ENCODE measurements around the gene CUTC.

The CUTC gene

DNA sequence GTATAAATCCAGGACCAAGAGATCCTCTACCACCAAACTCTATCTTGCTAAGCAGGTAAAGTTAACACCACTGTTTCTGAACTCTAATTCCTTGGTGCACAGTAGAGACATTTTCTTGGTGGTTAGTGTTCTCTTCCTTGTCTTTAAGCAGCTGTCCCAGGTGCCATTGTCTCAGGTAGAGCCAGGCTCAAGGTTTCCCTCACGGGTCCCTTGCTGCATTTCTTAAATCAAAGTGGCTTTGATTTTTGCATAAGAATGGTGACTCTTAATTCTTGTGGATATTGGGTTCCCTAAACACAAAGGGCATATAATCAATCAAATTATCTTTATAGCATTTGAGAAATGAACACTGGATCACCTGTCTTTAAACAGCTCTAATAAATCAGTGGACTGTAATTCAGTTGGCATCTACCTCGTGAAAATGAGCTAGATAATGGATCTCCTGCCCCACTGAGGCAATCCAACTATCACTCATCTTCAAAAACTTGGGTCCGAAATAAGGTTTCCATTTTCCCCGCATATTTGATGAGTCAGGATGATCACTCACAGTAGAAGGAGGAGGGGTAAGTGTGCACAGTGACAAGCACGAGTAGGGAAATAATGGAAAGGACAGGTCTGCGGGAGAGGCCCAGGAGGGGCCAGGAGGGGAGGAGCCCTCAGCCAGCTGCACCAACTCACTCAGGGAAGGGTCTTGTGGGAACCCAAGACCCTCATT is 52.9 kb downstream of the CUTC start:
- FAIRE-seq, result no peak

DNA sequence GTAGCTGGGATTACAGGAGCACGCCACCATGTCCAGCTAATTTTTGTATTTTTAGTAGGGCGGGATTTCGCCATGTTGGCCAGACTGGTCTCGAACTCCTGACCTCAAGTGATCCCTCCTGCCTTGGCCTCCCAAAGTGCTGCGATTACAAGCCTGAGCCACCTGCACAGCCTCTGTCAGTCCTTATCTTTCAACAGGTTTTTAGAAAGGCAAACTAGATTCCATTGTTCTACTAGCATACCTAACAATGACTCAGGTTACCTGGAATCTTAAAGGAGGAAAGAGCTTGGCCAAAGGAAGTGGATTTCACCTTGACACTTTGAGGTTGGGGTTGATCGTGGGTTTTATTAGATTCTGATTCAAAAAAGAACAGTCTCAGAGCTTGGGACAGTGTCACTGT is 53.6 kb downstream of the CUTC start:
- no peak for FAIRE-seq

DNA sequence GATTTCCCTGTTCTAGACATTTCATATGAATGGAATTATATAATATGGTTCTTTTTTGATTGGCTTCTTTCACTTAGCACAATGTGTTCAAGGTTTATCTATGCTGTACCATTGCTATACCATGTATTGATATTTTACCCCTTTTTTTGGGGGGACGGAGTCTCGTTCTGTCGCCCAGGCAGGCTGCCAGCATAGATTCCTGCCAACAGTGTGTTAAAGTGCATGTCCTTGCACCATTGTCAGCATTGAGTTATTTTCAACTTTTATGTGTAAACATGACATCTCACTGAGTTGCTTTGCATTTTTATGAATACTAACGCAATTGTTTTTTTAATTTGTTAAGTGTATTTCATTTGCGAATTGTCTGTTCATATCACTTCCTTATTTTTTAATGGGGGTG is 55.3 kb downstream of the CUTC start:
- FAIRE-seq, result no peak

DNA sequence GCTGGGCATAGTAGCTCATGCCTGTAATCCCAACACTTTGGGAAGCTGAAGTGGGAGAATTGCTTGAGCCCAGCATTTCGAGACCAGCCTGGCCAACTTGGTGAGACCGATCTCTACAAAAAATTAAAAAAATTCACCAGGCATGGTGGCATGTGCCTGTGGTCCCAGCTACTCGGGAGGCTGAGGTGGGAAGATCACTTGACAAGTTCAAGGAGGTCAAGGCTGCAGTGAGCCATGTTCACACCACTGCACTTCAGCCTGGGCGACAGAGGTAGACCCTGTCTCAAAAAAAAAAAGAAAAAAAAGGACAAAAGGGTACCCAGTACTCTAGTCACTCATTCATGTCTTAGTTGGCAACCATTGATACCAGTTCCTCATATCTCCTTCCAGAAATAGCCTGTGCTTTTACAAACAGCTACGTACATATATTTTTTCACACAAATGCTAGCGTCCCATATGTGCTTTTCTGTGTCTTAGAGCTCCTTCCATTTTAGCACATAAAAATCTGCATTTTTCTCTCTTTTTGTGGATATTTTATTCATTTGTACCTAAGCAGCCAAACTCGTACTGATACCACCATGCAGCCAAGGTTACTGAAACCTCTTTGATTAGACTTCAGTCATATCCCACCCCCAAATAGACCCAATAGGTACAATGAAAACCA is 55.9 kb downstream of the CUTC start:
- FAIRE-seq, result no peak

DNA sequence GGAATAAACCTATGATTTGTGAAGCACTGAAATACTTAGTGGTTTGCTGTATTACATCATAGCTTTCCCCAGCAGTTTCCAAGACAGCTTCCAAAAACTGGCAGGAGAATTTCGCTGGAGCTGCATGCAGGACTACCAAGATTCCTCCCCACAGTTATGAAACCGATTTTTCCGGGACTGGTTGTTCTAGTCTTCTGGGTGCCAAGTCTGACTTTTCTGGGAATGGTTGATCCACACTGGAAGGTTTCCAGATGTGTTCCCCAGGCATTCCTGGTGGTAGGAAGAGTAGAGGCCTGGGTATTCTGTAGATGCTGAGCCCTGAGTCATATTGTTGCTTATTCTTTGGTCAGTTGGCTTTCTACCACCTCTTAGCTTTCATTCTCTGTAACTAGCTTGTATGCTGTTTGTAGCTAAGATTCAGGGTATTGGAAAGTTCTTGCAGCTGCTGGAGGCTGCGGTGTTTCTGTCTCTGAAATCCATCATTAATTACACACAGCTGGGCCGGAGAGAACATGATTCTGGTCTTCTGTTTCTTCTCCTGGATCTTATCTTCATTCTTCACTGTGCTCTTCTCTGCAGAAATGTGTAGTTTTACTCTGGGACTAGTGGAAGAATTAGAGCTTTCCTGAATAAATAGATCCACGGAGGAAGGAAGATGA is 56.7 kb downstream of the CUTC start:
- FAIRE-seq, result no peak

DNA sequence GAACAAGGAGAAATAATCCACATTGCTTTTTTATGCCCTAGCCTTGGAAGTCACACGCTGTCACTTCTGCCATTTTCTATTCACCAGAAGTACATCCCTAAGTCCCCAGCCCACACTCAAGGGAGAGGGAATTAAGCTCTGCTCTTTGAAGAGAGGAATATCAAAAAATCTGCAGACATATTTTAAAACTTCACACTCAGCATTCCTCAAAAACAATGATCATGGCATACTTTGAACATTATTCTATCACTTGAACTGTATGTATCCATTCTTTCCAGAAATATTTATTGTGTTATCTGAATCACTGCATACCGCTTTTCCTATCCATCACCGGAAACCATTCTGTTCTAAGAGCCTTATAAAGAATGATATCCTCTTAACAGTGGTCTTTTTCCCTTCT is 59.8 kb downstream of the CUTC start:
- FAIRE-seq, result no peak

DNA sequence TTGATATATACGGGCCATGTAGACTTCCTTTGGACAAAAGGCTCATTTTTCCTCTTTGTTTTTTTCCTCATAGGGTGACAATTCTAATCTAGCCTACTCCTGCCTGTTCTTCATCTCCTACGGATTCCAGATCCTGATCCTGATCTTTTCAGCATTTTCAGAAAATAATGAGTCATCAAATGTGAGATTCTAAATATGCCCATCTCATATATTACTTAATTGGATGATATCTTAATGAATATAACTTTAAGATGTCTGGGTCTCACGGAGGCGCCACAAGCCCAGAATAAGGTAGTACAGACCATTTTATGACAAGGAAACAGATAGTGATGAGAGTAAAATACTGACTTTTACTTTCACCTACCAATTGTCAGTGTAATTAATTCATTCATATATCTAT is 61.8 kb downstream of the CUTC start:
- FAIRE-seq, result no peak

DNA sequence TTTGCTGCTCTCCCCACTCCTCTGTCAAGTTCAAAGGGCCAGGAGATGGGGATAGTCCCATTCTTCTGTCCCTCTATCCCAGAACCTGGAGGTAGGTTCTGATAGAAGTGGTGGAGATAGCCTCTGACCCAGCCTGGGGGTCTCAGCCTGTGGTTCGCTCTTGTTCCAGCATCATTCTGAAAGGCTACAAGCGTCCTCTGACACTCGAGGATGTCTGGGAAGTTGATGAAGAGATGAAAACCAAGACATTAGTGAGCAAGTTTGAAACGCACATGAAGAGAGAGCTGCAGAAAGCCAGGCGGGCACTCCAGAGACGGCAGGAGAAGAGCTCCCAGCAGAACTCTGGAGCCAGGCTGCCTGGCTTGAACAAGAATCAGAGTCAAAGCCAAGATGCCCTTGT is 64.9 kb downstream of the CUTC start:
- FAIRE-seq, result no peak

DNA sequence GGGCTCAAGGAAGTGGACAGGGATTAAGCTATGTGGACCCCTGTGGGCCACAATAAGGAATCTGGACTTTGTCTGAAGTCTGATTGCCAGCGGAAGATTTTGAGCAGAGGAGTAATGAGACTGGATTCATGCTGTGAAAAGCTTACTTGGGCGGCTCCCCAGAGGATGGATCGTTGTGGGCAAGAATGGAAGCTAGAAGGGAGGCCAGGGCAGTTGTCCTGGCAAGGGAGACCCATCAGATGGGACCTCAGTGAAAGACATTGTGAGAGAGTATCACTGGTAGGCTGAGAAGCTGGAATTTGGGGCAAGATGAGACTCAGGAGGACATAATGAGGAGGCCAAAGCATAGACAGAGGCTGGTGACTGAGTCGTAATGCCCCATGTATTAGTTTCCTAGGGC is 66.0 kb downstream of the CUTC start:
- FAIRE-seq, result no peak

DNA sequence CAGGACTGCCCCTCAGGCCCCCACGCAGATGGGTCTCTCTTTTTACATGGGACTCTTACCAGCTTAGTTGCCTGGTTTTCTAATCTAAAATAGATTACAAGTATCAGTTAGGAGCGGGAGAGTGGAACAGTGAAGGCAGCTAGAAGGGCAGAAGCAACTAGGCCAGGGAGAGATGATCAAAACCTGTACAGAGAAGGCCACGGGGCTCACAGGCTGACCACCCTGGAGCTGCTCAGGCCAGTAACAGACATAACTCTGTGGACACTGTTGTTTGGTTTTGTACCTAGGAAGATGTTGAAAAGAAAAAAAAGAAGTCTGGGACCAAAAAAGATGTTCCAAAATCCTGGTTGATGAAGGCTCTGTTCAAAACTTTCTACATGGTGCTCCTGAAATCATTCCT is 66.9 kb downstream of the CUTC start:
- FAIRE-seq, result no peak

DNA sequence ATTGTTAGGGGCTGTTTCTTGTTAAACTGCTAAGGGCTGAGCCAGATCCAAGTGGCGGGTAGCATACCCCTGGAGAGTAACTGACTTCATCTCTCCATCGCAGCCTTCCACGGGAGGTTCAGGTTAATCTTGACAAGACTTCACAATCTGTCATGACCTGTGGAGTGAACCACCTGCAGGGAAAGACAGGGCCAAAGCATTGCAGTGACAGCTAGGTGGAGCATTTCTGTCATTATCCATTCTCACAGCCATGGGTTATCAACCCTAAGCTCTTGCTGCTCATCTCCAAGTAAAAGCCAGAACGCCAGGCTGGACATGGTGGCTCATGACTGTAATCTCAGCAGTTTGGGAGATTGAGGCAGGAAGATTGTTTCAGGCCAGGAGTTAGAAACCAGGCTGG is 67.6 kb downstream of the CUTC start:
- no peak for FAIRE-seq

DNA sequence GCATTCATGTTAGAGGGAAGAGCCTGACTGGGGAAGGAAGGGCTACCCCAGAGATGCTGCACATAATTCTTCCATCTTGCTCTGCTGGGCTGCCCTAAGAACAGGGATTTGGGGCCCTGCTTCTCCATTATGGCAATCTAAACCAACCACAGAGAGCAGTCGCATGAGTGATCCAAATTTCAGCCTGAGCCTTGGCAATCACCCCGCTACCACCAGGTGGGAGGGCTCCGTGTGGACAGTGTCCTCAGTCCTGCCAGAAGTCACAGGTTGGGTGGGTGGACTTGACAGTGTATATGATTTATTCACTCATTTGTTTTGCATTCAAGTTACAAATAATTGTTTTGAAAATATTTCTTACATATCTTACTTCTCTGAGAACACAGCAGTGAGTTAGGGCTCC is 72.4 kb downstream of the CUTC start:
- FAIRE-seq, result no peak

DNA sequence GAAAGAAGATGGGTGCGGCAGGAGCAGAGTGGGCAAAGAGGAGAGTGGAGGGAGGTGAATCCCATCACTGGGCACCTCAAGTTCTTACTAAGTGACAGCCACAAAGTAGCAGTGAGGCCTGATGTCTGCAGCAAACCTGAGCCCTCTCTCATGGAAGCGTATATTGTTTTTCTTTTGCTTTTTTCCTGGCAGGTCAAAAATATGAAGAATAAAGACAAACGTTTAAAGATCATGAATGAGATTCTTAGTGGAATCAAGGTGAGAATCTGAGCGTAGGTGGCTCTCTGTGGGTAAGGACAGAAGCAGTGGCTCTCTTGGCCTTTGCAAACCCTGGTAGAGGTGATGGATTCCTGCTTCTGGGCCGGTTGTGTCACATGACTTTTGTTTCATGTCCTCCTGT is 73.2 kb downstream of the CUTC start:
- FAIRE-seq, result no peak

Data from G401.6 (cell line).